ENCODE data around the gene PGAP6.

Gene PGAP6

GRCh38 chr16:324201-324450, 57.7 kb downstream of the PGAP6 start:
- no peak for DNase-seq

DNA sequence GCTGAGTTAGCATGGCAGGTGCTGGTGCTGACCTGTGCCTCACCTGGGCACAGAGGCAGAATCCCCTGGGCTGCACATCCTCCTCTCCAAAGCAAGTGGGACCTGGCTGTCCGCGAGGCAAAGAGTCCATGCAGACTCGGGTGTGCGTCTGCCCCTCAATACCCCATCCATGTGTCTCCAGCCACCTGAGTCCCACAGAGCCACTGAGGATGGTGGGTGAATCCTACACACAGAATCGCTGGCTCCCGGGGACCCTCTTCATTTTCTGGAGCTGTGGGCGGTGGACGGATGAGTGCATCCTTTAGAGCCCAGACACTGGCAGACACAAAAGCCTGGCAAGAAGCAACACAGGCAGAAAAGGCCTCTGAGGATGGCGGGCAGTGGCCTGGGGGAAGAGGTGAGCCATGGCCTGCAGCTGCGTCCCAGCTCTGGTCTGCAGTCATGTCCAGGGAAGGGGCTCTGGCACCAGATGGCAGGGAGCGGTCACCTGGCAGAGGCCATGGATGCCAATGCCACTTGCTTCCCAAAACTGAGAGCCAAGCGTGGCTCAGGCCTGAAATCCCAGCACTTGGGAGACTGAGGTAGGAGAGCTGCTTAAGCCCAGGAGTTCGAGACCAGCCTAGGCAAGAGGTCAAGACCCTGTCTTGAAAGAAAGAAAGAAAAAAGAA, 59.2 kb downstream of the PGAP6 start:
- DNase-seq = no peak

- no peak for DNase-seq
Observed at GRCh38 chr16:321532-321931, 60.2 kb downstream of the PGAP6 start.
